SK-N-SH (cell line): ENCODE results near the gene MLLT1. TPM values are rescaled to one million over a fixed set of nuclear protein-coding genes. Genes with fewer than 3 reads are reported as not detected.

ENCODE experiments used
- CTCF ChIA-PET: fragments of 300-600, 350-600 bp; formaldehyde crosslinking; extraction: SDS; loops from one replicate; lab custom pipeline; 2021; lab: Yijun Ruan, JAX
- POLR2A ChIA-PET: fragments of 350-600 bp; sonication (Branson Sonifier 250); formaldehyde crosslinking; extraction: SDS; loops from one replicate; lab custom pipeline; 2020; ENCODE audit warnings: antibody characterized with exemption, inconsistent platforms; lab: Yijun Ruan, JAX
- DNase-seq: peaks from one replicate; pipeline ENCODE4 v3.0.0; 2012
- H2AFZ ChIP-seq: fragments of 200-600 bp; sonication (generic); 2 replicates; pipeline ENCODE4 v1.8.1; 2016; ENCODE audit warnings: antibody characterized with exemption, mild to moderate bottlenecking, low read depth
- H3F3A ChIP-seq: fragments of 200-600 bp; sonication (generic); replicated peaks from 2 replicates; pipeline ENCODE3; 2016; ENCODE audit warnings: antibody characterized with exemption, mild to moderate bottlenecking; ENCODE audit not compliant: insufficient read depth
- H3K27ac ChIP-seq, 2 experiments: fragments of 200-500 bp in 1 of 2; fragments of 200-600 bp in 1 of 2; sonication (Bioruptor generic) in 1 of 2; sonication (generic), shearing (Covaris generic) in 1 of 2; 2 replicates each; pipeline versions ENCODE4 v1.5.1 to v1.6.1; 2014 to 2016; ENCODE audit warnings: low read depth in 2 of 2, inconsistent platforms in 1 of 2, low read length in 1 of 2, mild to moderate bottlenecking in 1 of 2, mixed read lengths in 1 of 2
- H3K27me3 ChIP-seq: fragments of 200-600 bp; sonication (generic), shearing (Covaris generic); 2 replicates; pipeline ENCODE4 v1.6.1; 2016; ENCODE audit warnings: mixed run types; ENCODE audit not compliant: insufficient read depth
- H3K36me3 ChIP-seq, 2 experiments: fragments of 200-500 bp in 1 of 2; fragments of 200-600 bp in 1 of 2; sonication (Bioruptor generic) in 1 of 2; sonication (generic) in 1 of 2; replicated peaks in 1 of 2; 2 replicates each; pipeline versions ENCODE3 to v1.5.1; 2014 to 2016; ENCODE audit warnings: low read length in 1 of 2, mild to moderate bottlenecking in 1 of 2; ENCODE audit not compliant: insufficient read depth in 2 of 2, control insufficient read depth in 1 of 2
- H3K4me1 ChIP-seq, 2 experiments: fragments of 200-500 bp in 1 of 2; fragments of 200-600 bp in 1 of 2; sonication (Bioruptor generic) in 1 of 2; sonication (generic), shearing (Covaris generic) in 1 of 2; 2 replicates each; pipeline versions ENCODE4 v1.5.1 to v1.6.1; 2014 to 2016; ENCODE audit warnings: low read depth in 1 of 2, low read length in 1 of 2, mixed run types in 1 of 2; ENCODE audit not compliant: insufficient read depth in 2 of 2, control insufficient read depth in 1 of 2
- H3K4me2 ChIP-seq: fragments of 200-600 bp; sonication (generic), shearing (Covaris generic); 2 replicates; pipeline ENCODE4 v1.6.1; 2017; ENCODE audit warnings: mixed run types
- H3K4me3 ChIP-seq, 2 experiments: fragments of 200-500 bp in 1 of 2; fragments of 200-600 bp in 1 of 2; sonication (Bioruptor generic) in 1 of 2; sonication (generic), shearing (Covaris generic) in 1 of 2; 2 replicates each; pipeline versions ENCODE4 v1.5.1 to v1.8.1; 2014 to 2016; ENCODE audit warnings: low read depth in 2 of 2, inconsistent platforms in 1 of 2, low read length in 1 of 2, mild to moderate bottlenecking in 1 of 2, mixed read lengths in 1 of 2, moderate library complexity in 1 of 2
- H3K79me2 ChIP-seq: fragments of 200-600 bp; sonication (generic); 2 replicates; pipeline ENCODE4 v1.8.1; 2017; ENCODE audit warnings: mild to moderate bottlenecking; ENCODE audit not compliant: insufficient read depth
- H3K9ac ChIP-seq: fragments of 200-600 bp; sonication (generic); 2 replicates; pipeline ENCODE4 v1.6.1; 2017; ENCODE audit warnings: mixed run types
- H3K9me2 ChIP-seq: fragments of 200-600 bp; sonication (generic); 2 replicates; pipeline ENCODE4 v1.6.1; 2017; ENCODE audit warnings: mixed run types
- H3K9me3 ChIP-seq: fragments of 200-600 bp; sonication (generic); 2 replicates; pipeline ENCODE4 v1.6.1; 2017; ENCODE audit warnings: mixed run types, mild to moderate bottlenecking, moderate library complexity
- H4K20me1 ChIP-seq: fragments of 200-600 bp; sonication (generic); 2 replicates; pipeline ENCODE4 v1.6.1; 2017; ENCODE audit warnings: mild to moderate bottlenecking, mixed run types; ENCODE audit not compliant: insufficient read depth
- ELF1 ChIP-seq: IDR thresholded peaks from 2 replicates; pipeline ENCODE4 v1.4.0; 2012
- EP300 ChIP-seq, 2 experiments: IDR thresholded peaks; 2 replicates each; pipeline versions ENCODE4 v1.4.0 to v1.6.1; 2012; ENCODE audit warnings: borderline replicate concordance in 1 of 2, low read depth in 1 of 2, low read length in 1 of 2
- FOSL2 ChIP-seq: IDR thresholded peaks from 2 replicates; pipeline ENCODE4 v1.4.0; 2012; ENCODE audit warnings: low read depth, mild to moderate bottlenecking, moderate library complexity, borderline replicate concordance
- MEF2A ChIP-seq: IDR thresholded peaks from 2 replicates; pipeline ENCODE4 v1.4.0; 2012; ENCODE audit warnings: low read depth, borderline replicate concordance
- POLR2AphosphoS5 ChIP-seq: IDR thresholded peaks from 2 replicates; pipeline ENCODE4 v1.6.1; 2012; ENCODE audit warnings: low read depth, low read length
- RFX5 ChIP-seq: IDR thresholded peaks from 2 replicates; pipeline ENCODE4 v1.6.1; 2012; ENCODE audit warnings: mild to moderate bottlenecking, improper control_type of control experiment, low read length
- RXRA ChIP-seq: IDR thresholded peaks from 2 replicates; pipeline ENCODE4 v1.4.0; 2012; ENCODE audit warnings: low read depth, mild to moderate bottlenecking, borderline replicate concordance
- SIN3A ChIP-seq: IDR thresholded peaks from 2 replicates; pipeline ENCODE4 v1.6.1; 2012; ENCODE audit warnings: low read depth, mild to moderate bottlenecking, low read length, moderate library complexity, borderline replicate concordance
- TAF1 ChIP-seq: IDR thresholded peaks from 2 replicates; pipeline ENCODE4 v1.6.1; 2012; ENCODE audit warnings: low read depth, mild to moderate bottlenecking, low read length, moderate library complexity, borderline replicate concordance
- TEAD4 ChIP-seq: IDR thresholded peaks from 2 replicates; pipeline ENCODE4 v1.4.0; 2012; ENCODE audit warnings: mild to moderate bottlenecking, borderline replicate concordance; ENCODE audit not compliant: insufficient read depth
- WGBS: methylation state at CpG from one replicate; pipeline ENCODE4 v1.1.6; 2017; ENCODE audit warnings: low lambda C conversion rate; 5-methylcytosine and 5-hydroxymethylcytosine counted together
- polyA plus RNA-seq, 3 experiments: library from polyadenylated mRNA; depleted of rRNA; stranded (reverse); fragments of >200 nt; gene quantifications; 2 replicates each; pipeline ENCODE4 v1.2.3, GENCODE V29; 2012
- TF ChIP-seq, protein P1 (sequence below): fragments of 200-600 bp; sonication (generic); IDR thresholded peaks from 2 replicates; pipeline ENCODE4 v1.6.1; 2017; ENCODE audit warnings: antibody characterized with exemption, mild to moderate bottlenecking, moderate library complexity
- TF ChIP-seq, protein P2 (sequence below): fragments of 150-350 bp; IDR thresholded peaks from 2 replicates; pipeline ENCODE4 v1.6.1; 2017; ENCODE audit warnings: antibody characterized with exemption, low read length, low read depth, borderline replicate concordance
- TF ChIP-seq, protein P3 (sequence below): IDR thresholded peaks from 2 replicates; pipeline ENCODE4 v1.6.1; 2012; ENCODE audit warnings: mild to moderate bottlenecking, low read depth, low read length, moderate library complexity

MLLT1 gene
- polyA plus RNA-seq, 1 of the 3 experiments (the other 2 are of a cell fraction) = 19.0 TPM

DNA sequence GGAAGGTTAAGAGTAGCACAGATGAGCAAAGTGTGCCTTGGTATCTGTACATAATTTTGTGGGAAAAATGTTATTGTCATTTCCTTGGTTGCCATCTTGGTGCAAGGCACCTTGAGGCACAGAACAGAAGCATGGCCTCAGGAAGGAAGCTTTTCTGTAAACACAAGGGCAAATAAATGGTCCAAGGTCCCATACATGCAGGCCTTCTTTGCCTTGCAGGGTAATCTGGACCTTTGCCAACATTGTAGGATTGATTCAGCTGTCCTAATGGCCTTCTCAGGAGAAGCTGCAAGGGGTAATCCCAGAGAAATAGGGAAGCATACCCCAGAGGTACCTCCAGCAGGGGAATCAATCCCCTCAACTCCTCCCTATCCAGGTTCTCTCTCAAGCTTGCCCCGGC, 9.0 kb upstream of the MLLT1 start (continued):
- TF ChIP-seq, protein P1, sequence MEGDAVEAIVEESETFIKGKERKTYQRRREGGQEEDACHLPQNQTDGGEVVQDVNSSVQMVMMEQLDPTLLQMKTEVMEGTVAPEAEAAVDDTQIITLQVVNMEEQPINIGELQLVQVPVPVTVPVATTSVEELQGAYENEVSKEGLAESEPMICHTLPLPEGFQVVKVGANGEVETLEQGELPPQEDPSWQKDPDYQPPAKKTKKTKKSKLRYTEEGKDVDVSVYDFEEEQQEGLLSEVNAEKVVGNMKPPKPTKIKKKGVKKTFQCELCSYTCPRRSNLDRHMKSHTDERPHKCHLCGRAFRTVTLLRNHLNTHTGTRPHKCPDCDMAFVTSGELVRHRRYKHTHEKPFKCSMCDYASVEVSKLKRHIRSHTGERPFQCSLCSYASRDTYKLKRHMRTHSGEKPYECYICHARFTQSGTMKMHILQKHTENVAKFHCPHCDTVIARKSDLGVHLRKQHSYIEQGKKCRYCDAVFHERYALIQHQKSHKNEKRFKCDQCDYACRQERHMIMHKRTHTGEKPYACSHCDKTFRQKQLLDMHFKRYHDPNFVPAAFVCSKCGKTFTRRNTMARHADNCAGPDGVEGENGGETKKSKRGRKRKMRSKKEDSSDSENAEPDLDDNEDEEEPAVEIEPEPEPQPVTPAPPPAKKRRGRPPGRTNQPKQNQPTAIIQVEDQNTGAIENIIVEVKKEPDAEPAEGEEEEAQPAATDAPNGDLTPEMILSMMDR = no peak
- no peak for TF ChIP-seq TEAD4
- TF ChIP-seq RFX5 = no peak
- TF ChIP-seq, protein P2, sequence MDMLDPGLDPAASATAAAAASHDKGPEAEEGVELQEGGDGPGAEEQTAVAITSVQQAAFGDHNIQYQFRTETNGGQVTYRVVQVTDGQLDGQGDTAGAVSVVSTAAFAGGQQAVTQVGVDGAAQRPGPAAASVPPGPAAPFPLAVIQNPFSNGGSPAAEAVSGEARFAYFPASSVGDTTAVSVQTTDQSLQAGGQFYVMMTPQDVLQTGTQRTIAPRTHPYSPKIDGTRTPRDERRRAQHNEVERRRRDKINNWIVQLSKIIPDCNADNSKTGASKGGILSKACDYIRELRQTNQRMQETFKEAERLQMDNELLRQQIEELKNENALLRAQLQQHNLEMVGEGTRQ = no peak

DNA sequence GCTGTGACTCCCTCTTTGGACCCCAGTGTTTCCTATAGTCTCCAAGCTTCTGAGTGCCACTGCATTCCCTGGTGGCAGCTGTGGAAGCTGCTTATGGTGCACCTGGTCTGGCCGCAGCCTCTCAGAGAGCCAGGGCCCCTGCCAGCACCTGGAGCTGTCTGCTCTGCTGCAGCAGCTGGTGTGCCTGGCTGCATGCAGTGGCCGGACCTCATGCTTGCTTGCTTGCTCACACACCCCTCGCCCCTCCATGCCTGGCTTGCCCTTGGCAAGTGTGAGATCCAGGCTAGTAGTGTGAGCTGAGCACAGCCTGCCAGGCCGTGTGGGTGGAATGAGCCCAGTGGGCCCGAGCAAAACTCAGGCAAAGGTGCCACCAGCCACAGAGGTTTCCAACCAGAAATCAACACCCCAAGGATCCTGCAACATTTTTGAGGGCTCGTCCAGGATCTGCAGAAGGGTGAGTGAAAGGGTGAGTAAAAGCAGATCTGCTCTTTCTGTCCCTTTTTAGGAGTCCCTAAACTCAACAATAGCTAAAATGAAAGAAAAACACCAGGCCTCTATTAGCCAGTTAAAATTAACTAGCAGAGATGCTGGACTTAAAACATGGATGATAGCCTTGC, 7.6 kb upstream of the MLLT1 start:
- no peak overlapping the region for H3K4me2 ChIP-seq
- H3K79me2 ChIP-seq = no peaks in the 10 kb centered on the region
- H3K9me3 ChIP-seq = 0 out of 2 replicates have a peak, but pooled peaks cover 9% of the 10 kb centered on the region
- no peak overlapping the region for H2AFZ ChIP-seq
- 0% methylated on average over 3 of the region's 6 CpGs for WGBS
- H3K9ac ChIP-seq = no peak overlapping the region
- no peaks in the 10 kb centered on the region for H3K36me3 ChIP-seq
- H3K4me3 ChIP-seq = no peak overlapping the region; a peak in 1 of 4 replicates
- H3K27ac ChIP-seq = no peak overlapping the region
- ChIA-PET CTCF (interaction anchor here (0.6 to 2.5 kb wide), 2 partner anchors 12 to 69 kb away, joined by 3 to 13 read pairs; no protein-coding TSS in a partner anchor), POLR2A (no interaction called here)
- no peaks in the 10 kb centered on the region for H3K9me2 ChIP-seq
- H3K4me1 ChIP-seq = no peaks in the 10 kb centered on the region
- no peaks in the 10 kb centered on the region for H3F3A ChIP-seq
- H3K27me3 ChIP-seq = no peaks in the 10 kb centered on the region; the same call in 1 of the 2 replicates
- no peaks in the 10 kb centered on the region for H4K20me1 ChIP-seq
- no peak for DNase-seq
- TF ChIP-seq SIN3A (no peak), ELF1 (no peak)
- TF ChIP-seq, protein P2 = no peak

DNA sequence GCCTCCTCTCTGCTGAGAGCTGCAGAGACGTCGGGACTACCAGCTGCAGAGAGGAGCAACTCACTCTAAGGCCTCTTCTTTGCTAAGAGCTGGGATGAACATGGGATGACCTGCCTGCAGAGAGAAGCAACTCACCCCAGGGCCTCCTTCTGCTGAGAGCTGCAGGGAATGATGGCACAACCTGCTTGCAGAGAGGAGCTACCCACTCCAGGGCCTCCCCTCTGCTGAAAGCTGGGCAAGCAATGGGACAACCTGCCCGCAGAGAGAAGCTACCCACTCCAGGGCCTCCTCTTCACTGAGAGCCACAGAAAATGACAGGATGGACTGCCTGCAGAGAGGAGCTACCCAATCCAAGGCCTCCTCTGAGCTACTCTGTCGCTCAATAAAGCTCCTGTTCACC, 6.9 kb upstream of the MLLT1 start:
- Histone ChIP-seq H3K27me3 (no peaks in the 10 kb centered on the region; the same call in 1 of the 2 replicates), H3K9me2 (no peaks in the 10 kb centered on the region), H3K4me1 (no peaks in the 10 kb centered on the region), H2AFZ (no peak overlapping the region), H3K27ac (no peak overlapping the region), H3K79me2 (no peaks in the 10 kb centered on the region), H3F3A (no peaks in the 10 kb centered on the region), H3K4me3 (no peak overlapping the region), H3K36me3 (no peaks in the 10 kb centered on the region), H3K9me3 (0 out of 2 replicates have a peak, but pooled peaks cover 7% of the 10 kb centered on the region), H4K20me1 (no peaks in the 10 kb centered on the region), H3K4me2 (no peak overlapping the region), H3K9ac (no peak overlapping the region)
- ChIA-PET CTCF (interaction anchor here (2.5 kb wide), 1 partner anchor 68 kb away, joined by 13 read pairs; no protein-coding TSS in a partner anchor), POLR2A (no interaction called here)
- 8% methylated on average over 4 of the region's 4 CpGs for WGBS
- TF ChIP-seq TAF1 (no peak), RXRA (no peak), EP300 (IDR thresholded peaks at IDR 0.05; ENCODE audit: borderline replicate concordance in 1 of 2, low read depth in 1 of 2, low read length in 1 of 2) (no peak), FOSL2 (no peak), MEF2A (no peak), POLR2AphosphoS5 (no peak)
- TF ChIP-seq, protein P1 = no peak
- TF ChIP-seq, protein P3, sequence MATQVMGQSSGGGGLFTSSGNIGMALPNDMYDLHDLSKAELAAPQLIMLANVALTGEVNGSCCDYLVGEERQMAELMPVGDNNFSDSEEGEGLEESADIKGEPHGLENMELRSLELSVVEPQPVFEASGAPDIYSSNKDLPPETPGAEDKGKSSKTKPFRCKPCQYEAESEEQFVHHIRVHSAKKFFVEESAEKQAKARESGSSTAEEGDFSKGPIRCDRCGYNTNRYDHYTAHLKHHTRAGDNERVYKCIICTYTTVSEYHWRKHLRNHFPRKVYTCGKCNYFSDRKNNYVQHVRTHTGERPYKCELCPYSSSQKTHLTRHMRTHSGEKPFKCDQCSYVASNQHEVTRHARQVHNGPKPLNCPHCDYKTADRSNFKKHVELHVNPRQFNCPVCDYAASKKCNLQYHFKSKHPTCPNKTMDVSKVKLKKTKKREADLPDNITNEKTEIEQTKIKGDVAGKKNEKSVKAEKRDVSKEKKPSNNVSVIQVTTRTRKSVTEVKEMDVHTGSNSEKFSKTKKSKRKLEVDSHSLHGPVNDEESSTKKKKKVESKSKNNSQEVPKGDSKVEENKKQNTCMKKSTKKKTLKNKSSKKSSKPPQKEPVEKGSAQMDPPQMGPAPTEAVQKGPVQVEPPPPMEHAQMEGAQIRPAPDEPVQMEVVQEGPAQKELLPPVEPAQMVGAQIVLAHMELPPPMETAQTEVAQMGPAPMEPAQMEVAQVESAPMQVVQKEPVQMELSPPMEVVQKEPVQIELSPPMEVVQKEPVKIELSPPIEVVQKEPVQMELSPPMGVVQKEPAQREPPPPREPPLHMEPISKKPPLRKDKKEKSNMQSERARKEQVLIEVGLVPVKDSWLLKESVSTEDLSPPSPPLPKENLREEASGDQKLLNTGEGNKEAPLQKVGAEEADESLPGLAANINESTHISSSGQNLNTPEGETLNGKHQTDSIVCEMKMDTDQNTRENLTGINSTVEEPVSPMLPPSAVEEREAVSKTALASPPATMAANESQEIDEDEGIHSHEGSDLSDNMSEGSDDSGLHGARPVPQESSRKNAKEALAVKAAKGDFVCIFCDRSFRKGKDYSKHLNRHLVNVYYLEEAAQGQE = no peak
- no peak for DNase-seq
